Astrocyte (in vitro differentiated cells and primary cell): ENCODE measurements around the gene KRTAP10-8.

Experiments used
- EZH2 ChIP-seq: IDR thresholded peaks from 2 replicates; pipeline ENCODE4 v1.6.1; 2012; ENCODE audit warnings: mild to moderate bottlenecking, low read length, inconsistent platforms; ENCODE audit not compliant: insufficient read depth
- TF ChIP-seq, protein P1 (sequence below): IDR thresholded peaks from 2 replicates; pipeline ENCODE4 v1.5.1; 2011; ENCODE audit warnings: low read depth, mild to moderate bottlenecking, inconsistent platforms, low read length, moderate library complexity; ENCODE audit not compliant: insufficient read depth

DNA sequence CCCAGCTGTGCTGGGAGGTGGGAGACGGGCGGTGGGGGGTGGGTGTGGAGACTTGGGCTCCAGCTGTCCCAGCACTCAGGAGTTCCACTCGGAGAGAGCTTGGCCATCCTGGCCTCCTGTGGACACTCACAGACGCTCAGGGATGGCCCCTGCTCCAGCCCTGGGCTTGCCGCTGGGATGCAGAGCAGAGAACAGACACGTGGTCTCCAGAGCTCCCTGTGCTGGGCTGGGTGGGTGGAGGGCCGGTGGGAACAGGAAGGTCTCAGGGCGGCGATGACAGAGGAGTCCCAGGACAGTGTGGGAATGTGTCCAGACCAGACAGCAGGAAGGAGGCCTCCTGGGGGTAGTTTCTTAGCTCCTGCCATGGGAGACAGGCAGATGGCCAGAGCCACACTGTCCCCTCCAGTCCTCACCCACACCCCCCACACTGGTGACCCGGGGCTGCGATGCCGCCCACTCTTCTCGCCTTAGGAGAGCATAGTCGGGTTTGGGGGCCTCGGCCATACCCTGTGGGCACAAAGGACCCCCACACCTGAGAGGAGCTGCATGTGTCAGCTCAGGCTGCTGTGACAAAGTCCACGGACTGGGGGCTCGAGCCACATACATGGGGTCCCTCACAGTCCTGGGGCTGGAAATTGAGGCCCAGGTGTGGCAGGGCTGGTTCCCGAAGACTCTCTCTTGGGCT, 17.0 kb downstream of the KRTAP10-8 start:
- TF ChIP-seq, protein P1, sequence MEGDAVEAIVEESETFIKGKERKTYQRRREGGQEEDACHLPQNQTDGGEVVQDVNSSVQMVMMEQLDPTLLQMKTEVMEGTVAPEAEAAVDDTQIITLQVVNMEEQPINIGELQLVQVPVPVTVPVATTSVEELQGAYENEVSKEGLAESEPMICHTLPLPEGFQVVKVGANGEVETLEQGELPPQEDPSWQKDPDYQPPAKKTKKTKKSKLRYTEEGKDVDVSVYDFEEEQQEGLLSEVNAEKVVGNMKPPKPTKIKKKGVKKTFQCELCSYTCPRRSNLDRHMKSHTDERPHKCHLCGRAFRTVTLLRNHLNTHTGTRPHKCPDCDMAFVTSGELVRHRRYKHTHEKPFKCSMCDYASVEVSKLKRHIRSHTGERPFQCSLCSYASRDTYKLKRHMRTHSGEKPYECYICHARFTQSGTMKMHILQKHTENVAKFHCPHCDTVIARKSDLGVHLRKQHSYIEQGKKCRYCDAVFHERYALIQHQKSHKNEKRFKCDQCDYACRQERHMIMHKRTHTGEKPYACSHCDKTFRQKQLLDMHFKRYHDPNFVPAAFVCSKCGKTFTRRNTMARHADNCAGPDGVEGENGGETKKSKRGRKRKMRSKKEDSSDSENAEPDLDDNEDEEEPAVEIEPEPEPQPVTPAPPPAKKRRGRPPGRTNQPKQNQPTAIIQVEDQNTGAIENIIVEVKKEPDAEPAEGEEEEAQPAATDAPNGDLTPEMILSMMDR, result no peak
- TF ChIP-seq EZH2, result no peak
